Measurements from ENCODE around the gene FXN.
"Not testable (repeated sequence)": the region's sequence is repeated elsewhere in the genome, so short reads cannot be mapped to it uniquely, and the experiment has no call there.

The FXN gene

GRCh38 chr9:69071059-69071458 is 35.5 kb downstream of the FXN start:
- DNase-seq: no peak

GRCh38 chr9:69073103-69073502 is 37.6 kb downstream of the FXN start:
- no peak for DNase-seq

- DNase-seq: no peak
Measured at GRCh38 chr9:69074801-69075200, 39.2 kb downstream of the FXN start.

- DNase-seq: no peak
Measured at GRCh38 chr9:69076550-69076949, 41.0 kb downstream of the FXN start.

GRCh38 chr9:69078069-69078468 is 42.5 kb downstream of the FXN start:
- no peak for DNase-seq

GRCh38 chr9:69078581-69078980 is 43.0 kb downstream of the FXN start:
- DNase-seq: no peak

GRCh38 chr9:69079186-69079585 is 43.6 kb downstream of the FXN start:
- no peak for DNase-seq

GRCh38 chr9:69081261-69081660 is 45.7 kb downstream of the FXN start:
- DNase-seq: no peak

- no peak for DNase-seq
Measured at GRCh38 chr9:69083321-69083720, 47.8 kb downstream of the FXN start.

- DNase-seq: no peak
Measured at GRCh38 chr9:69085569-69086283, 50.2 kb downstream of the FXN start.

- no peak for DNase-seq
Measured at GRCh38 chr9:69086312-69086711, 50.8 kb downstream of the FXN start.

GRCh38 chr9:69086769-69087168 is 51.2 kb downstream of the FXN start:
- no peak for DNase-seq

GRCh38 chr9:69089082-69089481 is 53.5 kb downstream of the FXN start:
- no peak for DNase-seq

- no peak for DNase-seq
Measured at GRCh38 chr9:69089491-69089890, 53.9 kb downstream of the FXN start.

- no peak for DNase-seq
Measured at GRCh38 chr9:69090140-69090750, 54.7 kb downstream of the FXN start.

- no peak for DNase-seq
Measured at GRCh38 chr9:69090946-69091345, 55.4 kb downstream of the FXN start.

- no peak for DNase-seq
Measured at GRCh38 chr9:69093471-69094103, 58.0 kb downstream of the FXN start.

- DNase-seq: not testable (repeated sequence)
Measured at GRCh38 chr9:69094361-69095135, 59.0 kb downstream of the FXN start.

- no peak for DNase-seq
Measured at GRCh38 chr9:69097064-69097463, 61.5 kb downstream of the FXN start.

GRCh38 chr9:69097923-69098593 is 62.5 kb downstream of the FXN start:
- DNase-seq: no peak

- not testable (repeated sequence) for DNase-seq
Measured at GRCh38 chr9:69103348-69103996, 67.9 kb downstream of the FXN start.

GRCh38 chr9:69104830-69105527 is 69.4 kb downstream of the FXN start:
- DNase-seq: no peak
